NCI-H524 (cell line): ENCODE measurements around the gene PRICKLE4.
"Not testable (repeated sequence)": the region's sequence is repeated elsewhere in the genome, so short reads cannot be mapped to it uniquely, and the experiment has no call there.

Experiments
- DNase-seq, 2 experiments: peaks; one replicate each; lab custom pipeline; 2025; lab: John Stamatoyannopoulos, UW

Gene PRICKLE4

GRCh38 chr6:41798901-41799558 is 18.4 kb downstream of the PRICKLE4 start:
- DNase-seq: no peak

- DNase-seq: no peak
Observed at GRCh38 chr6:41799559-41799911, 19.0 kb downstream of the PRICKLE4 start.

GRCh38 chr6:41801380-41801779 is 20.8 kb downstream of the PRICKLE4 start:
- DNase-seq: no peak

GRCh38 chr6:41805830-41806774 is 25.5 kb downstream of the PRICKLE4 start:
- DNase-seq: no peak

GRCh38 chr6:41811095-41811494 is 30.5 kb downstream of the PRICKLE4 start:
- no peak for DNase-seq

GRCh38 chr6:41811946-41812345 is 31.4 kb downstream of the PRICKLE4 start:
- not testable (repeated sequence) for DNase-seq

- DNase-seq: peak in 1 of 2 experiments; percentile 51
Observed at GRCh38 chr6:41813469-41813868, 32.9 kb downstream of the PRICKLE4 start.

- no peak for DNase-seq
Observed at GRCh38 chr6:41813956-41814355, 33.4 kb downstream of the PRICKLE4 start.

GRCh38 chr6:41814629-41815028 is 34.0 kb downstream of the PRICKLE4 start:
- DNase-seq: peak in 1 of 2 experiments; percentile 73

GRCh38 chr6:41815587-41815986 is 35.0 kb downstream of the PRICKLE4 start:
- DNase-seq: no peak

GRCh38 chr6:41818271-41819054 is 37.9 kb downstream of the PRICKLE4 start:
- DNase-seq: peak; percentile 87 to 95

- DNase-seq: no peak
Observed at GRCh38 chr6:41821266-41821665, 40.7 kb downstream of the PRICKLE4 start.

GRCh38 chr6:41822021-41822420 is 41.4 kb downstream of the PRICKLE4 start:
- DNase-seq: no peak

- DNase-seq: no peak
Observed at GRCh38 chr6:41823178-41823577, 42.6 kb downstream of the PRICKLE4 start.

- no peak for DNase-seq
Observed at GRCh38 chr6:41824571-41825569, 44.3 kb downstream of the PRICKLE4 start.

GRCh38 chr6:41826343-41827022 is 45.9 kb downstream of the PRICKLE4 start:
- no peak for DNase-seq

- DNase-seq: no peak
Observed at GRCh38 chr6:41832263-41832662, 51.7 kb downstream of the PRICKLE4 start.

- DNase-seq: no peak
Observed at GRCh38 chr6:41836022-41836659, 55.6 kb downstream of the PRICKLE4 start.

- no peak for DNase-seq
Observed at GRCh38 chr6:41836660-41837052, 56.1 kb downstream of the PRICKLE4 start.
